Heart left ventricle (tissue), 16 donors: ENCODE results near the gene ZEB1. TPM values are rescaled to one million over a fixed set of nuclear protein-coding genes. Genes with fewer than 3 reads are reported as not detected.
A peak's percentile ranks its signal among the peaks of the same experiment; 100 is the strongest.

Source experiments
- ATAC-seq, 4 donors: fragments of 200-7000 bp; cut with Tn5 transposase; one replicate each; pipeline ENCODE4 v1.9.1; 2020 to 2022; ENCODE audit warnings: moderate library complexity in 4 of 4, mild to moderate bottlenecking in 3 of 4, moderate number of reproducible peaks in 1 of 4
- DNase-seq, 5 donors: peaks; one replicate each; pipeline ENCODE4 v3.0.0-alpha.2; 2020
- H3K27ac ChIP-seq, 12 donors: fragments of 200-600 bp; sonication (generic) in 4 of 12; one replicate each; pipeline versions ENCODE4 v1.5.0 to v1.8.0; 2016 to 2022; ENCODE audit warnings: mild to moderate bottlenecking in 2 of 12
- H3K27me3 ChIP-seq, 9 donors: fragments of 200-600 bp; sonication (generic) in 2 of 9; one replicate each; pipeline versions ENCODE4 v1.5.1 to v1.8.0; 2016 to 2022; ENCODE audit warnings: mild to moderate bottlenecking in 3 of 9
- H3K36me3 ChIP-seq, 9 donors: fragments of 200-600 bp; sonication (generic) in 2 of 9; one replicate each; pipeline versions ENCODE4 v1.5.0 to v1.8.0; 2018 to 2022; ENCODE audit warnings: mild to moderate bottlenecking in 2 of 9
- H3K4me1 ChIP-seq, 12 donors: fragments of 200-600 bp; sonication (generic) in 4 of 12; one replicate each; pipeline versions ENCODE4 v1.5.0 to v1.8.0; 2016 to 2022; ENCODE audit warnings: mild to moderate bottlenecking in 3 of 12
- H3K4me3 ChIP-seq, 12 donors: fragments of 200-600 bp; sonication (generic) in 4 of 12; one replicate each; pipeline versions ENCODE4 v1.5.0 to v1.8.0; 2017 to 2022; ENCODE audit warnings: mild to moderate bottlenecking in 9 of 12, moderate library complexity in 4 of 12
- H3K9me3 ChIP-seq, 12 donors: fragments of 200-600 bp; sonication (generic) in 4 of 12; one replicate each; pipeline versions ENCODE4 v1.5.0 to v1.8.0; 2016 to 2022; ENCODE audit warnings: mild to moderate bottlenecking in 1 of 12
- POLR2A ChIP-seq, 2 donors: fragments of 450-650 bp; IDR thresholded peaks; one replicate each; pipeline ENCODE4 v1.6.1; 2017; ENCODE audit warnings: antibody characterized with exemption in 2 of 2, mild to moderate bottlenecking in 2 of 2, moderate library complexity in 2 of 2
- WGBS, 4 donors: extraction: QIAGEN DNeasy Blood & Tissue Kit in 2 of 4; methylation state at CpG; one replicate each; pipeline versions ENCODE4 v1.1.5 to v1.1.7; 2013 to 2018; 5-methylcytosine and 5-hydroxymethylcytosine counted together
- intact Hi-C, 10 donors: fragments of 100-400 bp; cut with DNase I; formaldehyde crosslinking; loops; one replicate each; pipeline versions ENCODE4 v1.11.1 to v1.14.2; 2022
- polyA plus RNA-seq, 2 donors: library from polyadenylated mRNA; stranded (reverse); fragments of 200-250 nt; gene quantifications; one replicate each; pipeline ENCODE4 v1.2.3, GENCODE V29; 2013
- total RNA-seq, 9 donors: library from RNA; depleted of rRNA in 2 of 9; stranded (reverse); fragments of >200 nt in 2 of 9; fragmentation: NEBNext Ultra II Directional in 3 of 9; extraction: Animal tissue kit (Norgen Biotek cat#: 25700) in 3 of 9; gene quantifications; one replicate each; pipeline versions ENCODE4 v1.1.0 to v1.2.4, GENCODE V29; 2016 to 2023
- TF ChIP-seq, protein P1 (sequence below), 12 donors: fragments of 200-600 bp; sonication (generic) in 4 of 12; IDR thresholded peaks; one replicate each; pipeline versions ENCODE4 v1.5.0 to v1.8.0; 2018 to 2022; ENCODE audit warnings: antibody characterized with exemption in 12 of 12, mild to moderate bottlenecking in 5 of 12
- donor health status: ischemic (EF 13 %, LVEDD 7.1; RV severe dilation, severe dysfunction).
- donor health status: healthy with polysubstance abuse.
- donor health status: DM: no; HTN: yes; CAD: no.
- donor health status: DM: no; HTN: no; CAD: no.
- donor health status: ischemic (EF 25% LVEDD 6.9; RV normal size, moderate dysfunction).
- donor health status: ischemic (EF 25% LVEDD 5.7; RV mildly dilated, moderate dysfunction).
- donor health status: healthy.
- donor health status: DM: yes; HTN: yes; CAD: no.
- donor health status: ischemic (EF 35%, LVEDD 5.7; RV mildly dilated, moderate dysfunction).
- donor health status: nonischemic (EF 11% LVEDD 7.7; RV severe dilation, severe dysfunction).
- donor health status: DM: yes; HTN: yes; CAD: no.
- donor health status: PGD.
- donor health status: ischemic (EF 29% LVEDD 5.4; RV normal size, mild dysfunction).
- donor health status: nonischemic (EF 23%, LVEDD 6.1; RV moderate dilation, normal function).

ZEB1 gene
- total and polyA plus RNA-seq, 11 donors = 15.4 to 135 (median 95.6) TPM

DNA sequence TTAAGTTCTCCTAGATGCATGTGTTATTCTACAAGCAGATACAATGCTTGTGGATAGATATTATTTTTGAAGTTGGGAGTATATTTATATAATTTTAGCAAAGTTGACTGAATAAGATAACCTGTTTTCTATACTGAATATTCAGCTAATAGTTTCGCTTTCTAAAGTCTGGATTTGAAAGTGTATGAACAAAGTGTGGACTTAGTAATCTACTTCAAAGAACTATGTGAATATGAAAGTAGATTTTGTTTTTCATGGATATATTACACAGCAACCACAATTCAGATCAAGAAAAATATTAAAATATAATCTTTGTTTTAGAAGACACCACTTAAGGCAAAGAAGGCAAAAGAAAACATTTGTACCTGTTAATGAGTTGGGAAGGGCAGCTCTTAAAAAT, 78.8 kb downstream of the ZEB1 start:
- TF ChIP-seq POLR2A (IDR thresholded peaks at IDR 0.05) = no peak
- TF ChIP-seq, protein P1, sequence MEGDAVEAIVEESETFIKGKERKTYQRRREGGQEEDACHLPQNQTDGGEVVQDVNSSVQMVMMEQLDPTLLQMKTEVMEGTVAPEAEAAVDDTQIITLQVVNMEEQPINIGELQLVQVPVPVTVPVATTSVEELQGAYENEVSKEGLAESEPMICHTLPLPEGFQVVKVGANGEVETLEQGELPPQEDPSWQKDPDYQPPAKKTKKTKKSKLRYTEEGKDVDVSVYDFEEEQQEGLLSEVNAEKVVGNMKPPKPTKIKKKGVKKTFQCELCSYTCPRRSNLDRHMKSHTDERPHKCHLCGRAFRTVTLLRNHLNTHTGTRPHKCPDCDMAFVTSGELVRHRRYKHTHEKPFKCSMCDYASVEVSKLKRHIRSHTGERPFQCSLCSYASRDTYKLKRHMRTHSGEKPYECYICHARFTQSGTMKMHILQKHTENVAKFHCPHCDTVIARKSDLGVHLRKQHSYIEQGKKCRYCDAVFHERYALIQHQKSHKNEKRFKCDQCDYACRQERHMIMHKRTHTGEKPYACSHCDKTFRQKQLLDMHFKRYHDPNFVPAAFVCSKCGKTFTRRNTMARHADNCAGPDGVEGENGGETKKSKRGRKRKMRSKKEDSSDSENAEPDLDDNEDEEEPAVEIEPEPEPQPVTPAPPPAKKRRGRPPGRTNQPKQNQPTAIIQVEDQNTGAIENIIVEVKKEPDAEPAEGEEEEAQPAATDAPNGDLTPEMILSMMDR (IDR thresholded peaks at IDR 0.05) = no peak
- H3K27ac ChIP-seq = peak overlapping the region in 7 of 12 donors; percentile 11 to 83 (median 52)
- no peak for ATAC-seq
- no peaks in the 10 kb centered on the region for H3K9me3 ChIP-seq
- peaks cover 0 to 12% (median 0%) of the 10 kb centered on the region in 9 donors for H3K36me3 ChIP-seq
- 88 to 96% (median 92%) methylated on average over 1 of the region's 1 CpG for WGBS, 4 donors
- H3K4me1 ChIP-seq = peaks cover 4 to 83% (median 48%) of the 10 kb centered on the region in 12 donors
- no peaks in the 10 kb centered on the region for H3K27me3 ChIP-seq
- intact Hi-C loops = loop anchor here in 1 of 10 donors (5.0 kb wide), 1 partner anchor 76 kb away; no protein-coding TSS in a partner anchor
- DNase-seq = no peak
- peak overlapping the region in 2 of 12 donors; percentile 11 to 37 for H3K4me3 ChIP-seq

DNA sequence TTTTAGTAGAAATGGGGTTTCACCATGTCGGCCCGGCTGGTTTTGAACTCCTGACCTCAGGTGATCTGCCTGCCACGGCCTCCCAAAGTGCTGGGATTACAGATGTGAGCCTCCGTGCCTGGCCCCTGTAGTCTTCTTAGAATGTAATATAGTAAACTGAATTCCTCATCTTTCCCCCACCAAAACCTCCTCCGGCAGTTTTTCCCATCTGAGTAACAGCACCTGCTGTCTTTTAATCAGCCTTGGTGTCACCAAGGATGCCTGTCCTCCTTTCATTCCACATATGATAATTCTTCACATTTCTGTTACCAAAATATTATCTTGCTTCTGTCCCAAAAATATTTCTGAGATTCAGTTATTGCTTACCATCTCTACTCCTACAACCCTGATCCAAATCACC, 80.2 kb downstream of the ZEB1 start:
- intact Hi-C loops = loop anchor here in 1 of 10 donors (5.0 kb wide), 1 partner anchor 77 kb away; no protein-coding TSS in a partner anchor
- DNase-seq (no peak), ATAC-seq (no peak)
- H3K4me1 ChIP-seq = peaks cover 4 to 94% (median 51%) of the 10 kb centered on the region in 12 donors
- H3K36me3 ChIP-seq = no peaks in the 10 kb centered on the region
- no peaks in the 10 kb centered on the region for H3K27me3 ChIP-seq
- no peaks in the 10 kb centered on the region for H3K9me3 ChIP-seq
- 79 to 92% (median 89%) methylated on average over 5 of the region's 5 CpGs for WGBS, 4 donors
- peak overlapping the region in 3 of 12 donors; percentile 11 to 37 (median 33) for H3K4me3 ChIP-seq
- peak overlapping the region in 11 of 12 donors; percentile 34 to 83 (median 55) for H3K27ac ChIP-seq
- no peak for TF ChIP-seq POLR2A (IDR thresholded peaks at IDR 0.05)
- TF ChIP-seq, protein P1 (IDR thresholded peaks at IDR 0.05) = no peak

DNA sequence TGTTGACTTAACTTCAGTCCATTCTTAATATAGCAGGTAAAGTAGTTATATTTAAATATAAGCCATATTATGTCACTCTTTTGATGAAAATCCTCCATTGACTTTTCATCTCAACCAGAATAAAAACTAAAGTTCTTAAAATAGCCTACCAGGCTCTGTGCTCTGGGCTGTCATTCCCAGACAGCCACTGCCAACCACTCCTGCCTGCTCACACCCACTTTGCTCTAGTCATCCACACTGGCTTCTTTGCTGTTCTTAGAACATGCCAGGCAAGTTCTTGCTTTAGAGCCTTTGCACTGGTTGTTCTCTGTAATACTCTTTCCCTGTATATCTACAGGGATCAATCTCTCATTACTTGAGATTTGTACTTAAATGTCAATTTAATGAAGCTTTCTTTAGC, 80.6 kb downstream of the ZEB1 start:
- intact Hi-C loops = loop anchor here in 1 of 10 donors (5.0 kb wide), 1 partner anchor 77 kb away; no protein-coding TSS in a partner anchor

DNA sequence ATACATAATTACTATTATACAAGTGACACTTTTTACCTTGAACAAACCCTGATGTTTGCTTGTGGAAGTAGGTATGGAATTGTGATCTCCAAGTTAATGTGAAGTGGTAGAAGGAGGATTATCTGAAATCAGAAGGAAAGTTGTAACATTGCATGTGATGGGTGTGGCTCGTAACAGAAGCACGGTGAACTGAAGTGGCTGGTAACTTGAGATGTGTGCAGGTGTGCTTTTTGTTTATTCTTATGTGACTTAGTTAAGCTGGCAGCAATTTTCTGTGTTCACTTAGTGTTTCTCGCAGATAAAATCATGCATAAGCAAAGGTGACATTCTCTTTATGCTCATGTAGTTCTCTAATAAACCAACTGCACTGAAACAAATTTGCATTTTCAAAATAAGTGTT, 82.3 kb downstream of the ZEB1 start:
- Histone ChIP-seq H3K9me3 (peaks cover 0 to 3% (median 0%) of the 10 kb centered on the region in 12 donors), H3K4me1 (peaks cover 4 to 86% (median 49%) of the 10 kb centered on the region in 12 donors), H3K27me3 (no peaks in the 10 kb centered on the region), H3K4me3 (no peak overlapping the region), H3K27ac (peak overlapping the region in 8 of 12 donors; percentile 6 to 78 (median 22)), H3K36me3 (no peaks in the 10 kb centered on the region)
- intact Hi-C loops = no loop called here
- ATAC-seq (no peak), DNase-seq (no peak)
- 52 to 59% (median 58%) methylated on average over 3 of the region's 3 CpGs for WGBS, 4 donors
- TF ChIP-seq, protein P1 (IDR thresholded peaks at IDR 0.05) = no peak
- no peak for TF ChIP-seq POLR2A (IDR thresholded peaks at IDR 0.05)

More for the DNA sequence above, 80.6 kb downstream of the ZEB1 start:
- no peaks in the 10 kb centered on the region for H3K36me3 ChIP-seq
- H3K27ac ChIP-seq = peak overlapping the region; percentile 34 to 83 (median 64)
- ATAC-seq = peak; percentile 94 to 97 (median 95)
- H3K9me3 ChIP-seq = no peaks in the 10 kb centered on the region
- TF ChIP-seq, protein P1 (IDR thresholded peaks at IDR 0.05) = no peak
- no peak for TF ChIP-seq POLR2A (IDR thresholded peaks at IDR 0.05)
- peak overlapping the region in 3 of 12 donors; percentile 11 to 37 (median 33) for H3K4me3 ChIP-seq
- peak in 4 of 5 donors; percentile 50 to 75 (median 62) for DNase-seq
- peaks cover 4 to 95% (median 55%) of the 10 kb centered on the region in 12 donors for H3K4me1 ChIP-seq
- H3K27me3 ChIP-seq = no peaks in the 10 kb centered on the region
